Sigmoid colon (tissue), 4 donors: ENCODE results near the gene CMTM2.

ENCODE experiments used
- POLR2A ChIP-seq, 2 donors: fragments of 450-650 bp; IDR thresholded peaks; one replicate each; pipeline ENCODE4 v1.6.1; 2016; ENCODE audit warnings: antibody characterized with exemption in 2 of 2, mild to moderate bottlenecking in 2 of 2, moderate library complexity in 2 of 2
- POLR2AphosphoS5 ChIP-seq, 4 donors: sonication (generic); formaldehyde crosslinking; IDR thresholded peaks; one replicate each; pipeline ENCODE4 v1.6.1; 2017; ENCODE audit warnings: antibody characterized with exemption in 4 of 4

DNA sequence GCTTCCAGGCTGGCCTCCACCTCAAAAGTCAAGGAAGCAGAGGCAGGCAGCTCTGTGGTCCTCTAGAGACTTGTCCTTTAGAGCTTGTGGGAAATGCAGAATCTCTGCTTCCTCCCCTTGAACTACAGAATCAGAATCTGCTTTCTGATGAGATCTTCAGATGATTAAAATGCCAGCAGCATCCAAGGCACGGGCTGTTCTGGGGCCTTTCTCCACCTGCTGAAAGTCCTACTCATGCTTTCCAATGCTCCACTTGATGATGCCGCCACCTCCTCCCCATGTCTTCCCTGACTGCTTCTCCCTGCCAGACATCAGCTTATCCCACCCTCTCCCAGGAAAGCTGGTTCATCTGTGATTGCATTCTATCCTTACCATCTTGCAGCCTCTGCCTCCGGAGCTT lies 58.5 kb downstream of the CMTM2 start:
- TF ChIP-seq POLR2AphosphoS5 (IDR thresholded peaks at IDR 0.05) (no peak), POLR2A (IDR thresholded peaks at IDR 0.05) (no peak)
